HG02763 (cell line): ENCODE measurements around the gene CEBPZ.
A peak's percentile ranks its signal among the peaks of the same experiment; 100 is the strongest.

Source experiments
- ATAC-seq: cut with Tn5 transposase; IDR thresholded peaks from one replicate; pipeline ENCODE4 v1.9.1; 2021; ENCODE audit warnings: mild to moderate bottlenecking, moderate library complexity; ENCODE audit not compliant: unreplicated experiment

Gene CEBPZ

GRCh38 chr2:37180640-37181039 lies 50.8 kb downstream of the CEBPZ start:
- ATAC-seq, result no peak

- no peak for ATAC-seq
Observed at GRCh38 chr2:37180006-37180639, 51.3 kb downstream of the CEBPZ start.

- no peak for ATAC-seq
Observed at GRCh38 chr2:37173741-37174140, 57.7 kb downstream of the CEBPZ start.

GRCh38 chr2:37171624-37171950 lies 59.8 kb downstream of the CEBPZ start:
- ATAC-seq, result no peak

- no peak for ATAC-seq
Observed at GRCh38 chr2:37168217-37168981, 63.0 kb downstream of the CEBPZ start.

- ATAC-seq, result no peak
Observed at GRCh38 chr2:37167636-37168180, 63.7 kb downstream of the CEBPZ start.

- ATAC-seq, result no peak
Observed at GRCh38 chr2:37164757-37165156, 66.6 kb downstream of the CEBPZ start.

GRCh38 chr2:37156857-37157714 lies 74.3 kb downstream of the CEBPZ start, which contains the start of gene EIF2AK2:
Gene EIF2AK2 (minus strand): TSS chr2:37156980. CDS start chr2:37147806, 9,174 bp downstream.
- peak; percentile 88 for ATAC-seq

GRCh38 chr2:37156071-37156856 lies 75.1 kb downstream of the CEBPZ start:
- ATAC-seq, result peak; percentile 8

GRCh38 chr2:37154785-37155184 lies 76.6 kb downstream of the CEBPZ start:
- ATAC-seq, result no peak

GRCh38 chr2:37153224-37153623 lies 78.2 kb downstream of the CEBPZ start:
- no peak for ATAC-seq
